HK-2 (cell line): Measurements from ENCODE around the gene BICC1.
"Not testable (repeated sequence)": the region's sequence is repeated elsewhere in the genome, so short reads cannot be mapped to it uniquely, and the experiment has no call there.

Source experiments
- DNase-seq: peaks from one replicate; pipeline ENCODE4 v3.0.0-alpha.2; 2018; ENCODE audit not compliant: unreplicated experiment

BICC1 gene

GRCh38 chr10:58856508-58857240 lies 344.0 kb downstream of the BICC1 start:
- DNase-seq, result peak; percentile 86

- DNase-seq, result no peak
Observed at GRCh38 chr10:58857251-58857805, 344.7 kb downstream of the BICC1 start.

DNA sequence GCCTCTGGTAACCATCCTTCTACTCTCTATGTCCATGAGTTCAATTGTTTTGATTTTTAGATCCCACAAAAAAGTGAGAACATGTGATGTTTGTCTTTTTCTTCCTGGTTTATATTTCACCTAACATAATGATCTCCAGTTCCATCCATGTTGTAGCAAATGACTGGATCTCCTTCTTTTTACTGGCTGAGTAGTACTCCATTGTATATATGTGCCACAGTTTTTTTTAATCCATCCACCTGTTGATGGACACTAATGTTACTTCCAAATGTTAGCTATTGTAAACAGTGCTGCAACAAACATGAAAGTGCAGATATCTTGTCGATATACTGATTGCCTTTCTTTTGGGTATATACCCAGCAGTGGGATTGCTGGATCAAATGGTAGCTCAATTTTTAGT lies 345.5 kb downstream of the BICC1 start:
- not testable (repeated sequence) for DNase-seq

- DNase-seq, result no peak
Observed at GRCh38 chr10:58859526-58859925, 346.9 kb downstream of the BICC1 start.

DNA sequence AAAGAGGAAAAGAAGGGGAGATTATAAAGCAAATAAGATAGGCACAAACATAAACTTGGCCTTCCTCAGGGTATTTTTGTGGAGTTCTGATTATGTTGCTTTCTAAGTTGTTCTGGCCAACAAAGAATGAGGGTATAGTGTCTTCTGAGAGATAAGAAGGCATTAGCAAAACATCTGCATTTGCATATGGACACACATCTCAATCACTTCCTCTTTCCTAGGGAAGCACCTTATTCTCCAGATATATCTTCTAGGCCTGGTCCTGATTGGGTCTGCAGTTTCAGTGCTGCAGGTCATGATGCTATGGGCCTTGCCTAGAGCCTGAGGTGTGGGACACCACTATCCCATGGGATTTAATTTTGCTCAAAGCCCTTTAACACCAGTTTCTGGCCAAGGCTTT lies 355.0 kb downstream of the BICC1 start:
- no peak for DNase-seq

DNA sequence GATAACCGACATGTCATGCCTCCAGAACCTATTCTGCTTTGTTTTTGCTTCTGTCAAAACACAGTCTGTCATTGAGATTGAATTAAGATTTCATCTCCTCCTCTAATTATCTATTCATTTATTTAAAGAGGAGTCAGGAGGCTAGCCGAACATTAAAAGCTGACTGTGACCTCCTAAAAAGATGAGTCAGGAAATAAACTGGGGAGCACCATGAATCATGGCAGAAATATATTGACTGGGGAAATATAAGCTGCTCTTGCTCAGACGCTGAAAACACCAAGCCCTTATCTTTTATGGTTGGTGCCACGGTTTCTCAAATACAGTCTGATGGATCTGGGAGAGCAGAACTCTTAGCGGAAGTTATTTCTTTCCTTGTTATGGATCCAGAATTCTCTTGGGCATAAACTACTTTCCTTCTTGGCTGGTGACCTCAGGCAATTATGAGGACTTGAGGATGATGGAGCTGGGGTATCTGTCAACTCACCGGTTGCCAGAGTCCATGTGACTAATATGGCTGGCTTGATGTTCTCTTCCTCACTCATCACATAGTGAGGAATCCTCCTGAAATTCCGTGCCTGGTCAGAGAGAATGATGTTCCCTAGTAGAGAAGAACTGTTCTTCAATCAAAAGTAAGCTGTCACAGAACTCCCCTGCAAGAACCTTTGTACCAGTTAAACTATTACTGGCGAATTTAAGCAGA lies 356.2 kb downstream of the BICC1 start:
- no peak for DNase-seq

DNA sequence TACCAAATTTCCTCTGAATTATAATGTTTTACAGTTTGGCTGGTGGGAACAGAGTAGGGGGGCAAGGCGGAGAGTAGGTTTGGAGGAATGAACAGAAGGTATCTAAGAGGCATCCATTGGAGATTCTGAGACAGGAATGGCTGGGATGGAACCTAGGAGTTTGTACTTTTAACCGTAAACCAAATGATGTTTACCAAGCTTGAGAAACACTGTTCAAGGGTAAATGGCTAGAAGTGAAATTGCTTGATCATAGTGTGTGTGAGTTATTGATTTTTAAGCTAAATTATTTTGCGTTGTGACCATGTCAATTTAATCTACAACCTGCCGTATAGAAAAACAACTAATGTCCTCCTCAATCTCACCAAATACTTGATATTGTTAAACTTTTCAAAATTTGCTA lies 357.4 kb downstream of the BICC1 start:
- no peak for DNase-seq

DNA sequence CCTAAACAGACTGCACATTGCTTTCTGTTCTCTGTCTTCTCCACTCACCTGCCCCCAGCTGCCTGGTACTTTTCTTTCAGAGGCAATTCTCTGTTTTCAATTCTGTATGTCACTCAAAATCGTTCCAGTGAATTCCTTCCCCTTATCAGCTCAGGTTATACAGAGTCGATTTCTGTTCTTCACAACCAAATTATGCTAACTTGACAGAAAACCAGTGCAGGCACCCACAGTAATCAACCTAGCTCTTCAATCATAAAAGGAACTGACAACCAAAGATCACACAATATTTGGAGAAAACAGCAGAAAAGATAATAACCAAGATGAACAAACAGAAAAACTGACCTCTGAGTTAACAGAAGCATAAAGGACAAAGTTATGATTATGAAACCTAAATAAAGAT lies 360.5 kb downstream of the BICC1 start:
- DNase-seq, result no peak
